GM19397 (cell line): ENCODE results near the gene DTNB.

Experiments used
- ATAC-seq: cut with Tn5 transposase; IDR thresholded peaks from one replicate; pipeline ENCODE4 v1.9.1; 2021; ENCODE audit warnings: mild to moderate bottlenecking, moderate library complexity; ENCODE audit not compliant: unreplicated experiment

Gene DTNB

GRCh38 chr2:25375371-25375988 lies 297.9 kb downstream of the DTNB start:
- ATAC-seq = no peak

- no peak for ATAC-seq
Measured at GRCh38 chr2:25374827-25375226, 298.6 kb downstream of the DTNB start.

GRCh38 chr2:25374411-25374810 lies 299.0 kb downstream of the DTNB start:
- no peak for ATAC-seq

- ATAC-seq = no peak
Measured at GRCh38 chr2:25373269-25373981, 300.0 kb downstream of the DTNB start.

- ATAC-seq = no peak
Measured at GRCh38 chr2:25372405-25373268, 300.7 kb downstream of the DTNB start.

GRCh38 chr2:25371253-25372241 lies 301.8 kb downstream of the DTNB start:
- no peak for ATAC-seq

- ATAC-seq = no peak
Measured at GRCh38 chr2:25369876-25370275, 303.5 kb downstream of the DTNB start.

- ATAC-seq = no peak
Measured at GRCh38 chr2:25369439-25369838, 303.9 kb downstream of the DTNB start.

GRCh38 chr2:25368660-25369059 lies 304.7 kb downstream of the DTNB start:
- no peak for ATAC-seq

GRCh38 chr2:25367296-25367695 lies 306.1 kb downstream of the DTNB start:
- ATAC-seq = no peak

GRCh38 chr2:25366629-25367028 lies 306.7 kb downstream of the DTNB start:
- ATAC-seq = no peak

GRCh38 chr2:25365241-25365640 lies 308.1 kb downstream of the DTNB start:
- no peak for ATAC-seq

- no peak for ATAC-seq
Measured at GRCh38 chr2:25363733-25364132, 309.6 kb downstream of the DTNB start.

GRCh38 chr2:25362434-25363145 lies 310.8 kb downstream of the DTNB start:
- ATAC-seq = peak; percentile 65

GRCh38 chr2:25362049-25362433 lies 311.3 kb downstream of the DTNB start:
- peak; percentile 79 for ATAC-seq

- ATAC-seq = no peak
Measured at GRCh38 chr2:25361261-25362048, 311.9 kb downstream of the DTNB start.

- no peak for ATAC-seq
Measured at GRCh38 chr2:25358836-25359235, 314.5 kb downstream of the DTNB start.

- ATAC-seq = no peak
Measured at GRCh38 chr2:25358249-25358815, 315.0 kb downstream of the DTNB start.

- no peak for ATAC-seq
Measured at GRCh38 chr2:25356088-25356487, 317.3 kb downstream of the DTNB start.
